K562 (cell line): ENCODE results near the gene RMC1. TPM values are rescaled to one million over a fixed set of nuclear protein-coding genes. Genes with fewer than 3 reads are reported as not detected.
A peak's percentile ranks its signal among the peaks of the same experiment; 100 is the strongest.

Experiments
- CHD4 ChIP-seq: fragments of 200-600 bp; sonication (generic); IDR thresholded peaks from 3 replicates; pipeline ENCODE4 v1.6.1; 2012; ENCODE audit warnings: low read depth, mild to moderate bottlenecking, mixed read lengths, low read length, inconsistent platforms; ENCODE audit not compliant: insufficient read depth, insufficient replicate concordance, poor library complexity, severe bottlenecking
- CXXC5 ChIP-seq: fragments of 250-450 bp; sonication (Bioruptor Pico); IDR thresholded peaks from 2 replicates; pipeline ENCODE4 v1.8.0; 2022; ENCODE audit warnings: inconsistent platforms, mild to moderate bottlenecking, moderate library complexity
- ELF1 ChIP-seq: fragments of 200-800 bp; sonication (Bioruptor generic); IDR thresholded peaks from 2 replicates; pipeline ENCODE4 v1.6.1; 2016; ENCODE audit warnings: missing genetic modification characterization, missing compliant biosample characterization
- HMBOX1 ChIP-seq: sonication (generic); IDR thresholded peaks from 2 replicates; pipeline ENCODE4 v1.6.1; 2016
- IRF9 ChIP-seq: fragments of 450-650 bp; IDR thresholded peaks from 2 replicates; pipeline ENCODE4 v1.6.1; 2016; ENCODE audit warnings: missing biosample characterization, missing genetic modification characterization
- KLF1 ChIP-seq: fragments of 450-650 bp; IDR thresholded peaks from 2 replicates; pipeline ENCODE4 v1.6.1; 2016; ENCODE audit warnings: missing genetic modification characterization, missing compliant biosample characterization
- MTF1 ChIP-seq: fragments of 250-450 bp; sonication (Bioruptor Pico); IDR thresholded peaks from 2 replicates; pipeline ENCODE4 v1.9.0; 2021; ENCODE audit warnings: moderate library complexity, mild to moderate bottlenecking, inconsistent platforms, borderline replicate concordance
- NR3C1 ChIP-seq: sonication (generic); formaldehyde crosslinking; IDR thresholded peaks from 2 replicates; pipeline ENCODE4 v1.8.1; 2022; ENCODE audit warnings: missing genetic modification reagents
- POLR3A ChIP-seq: IDR thresholded peaks from 2 replicates; pipeline ENCODE4 v1.6.1; 2011; ENCODE audit warnings: borderline replicate concordance, mild to moderate bottlenecking, moderate library complexity; ENCODE audit not compliant: insufficient read length, insufficient read depth; ENCODE audit errors: extremely low read depth
- PPARD ChIP-seq: fragments of 250-450 bp; sonication (Bioruptor Pico); IDR thresholded peaks from 2 replicates; pipeline ENCODE4 v1.8.0; 2022; ENCODE audit warnings: inconsistent platforms, mild to moderate bottlenecking, moderate library complexity
- RFX7 ChIP-seq: fragments of 250-450 bp; sonication (Bioruptor Pico); IDR thresholded peaks from 2 replicates; pipeline ENCODE4 v1.5.1; 2021; ENCODE audit warnings: mild to moderate bottlenecking
- SNRNP70 ChIP-seq: fragments of 200-400 bp; formaldehyde crosslinking; optimal IDR thresholded peaks from 2 replicates; pipeline ENCODE3; 2017; ENCODE audit warnings: low read depth, low read length
- SP2 ChIP-seq: IDR thresholded peaks from 2 replicates; pipeline ENCODE4 v1.6.1; 2011; ENCODE audit warnings: mild to moderate bottlenecking, low read depth, low read length, moderate library complexity; ENCODE audit not compliant: poor library complexity, severe bottlenecking; ENCODE audit errors: extremely low read depth
- SRSF9 ChIP-seq: fragments of 200-400 bp; formaldehyde crosslinking; IDR thresholded peaks from 2 replicates; pipeline ENCODE4 v1.6.1; 2017; ENCODE audit warnings: low read depth, low read length, borderline replicate concordance
- USF1 ChIP-seq: sonication (generic); formaldehyde crosslinking; IDR thresholded peaks from 2 replicates; pipeline ENCODE4 v1.9.0; 2022; ENCODE audit warnings: mild to moderate bottlenecking, missing genetic modification reagents
- polyA plus RNA-seq, 8 experiments: library from polyadenylated mRNA; depleted of rRNA in 4 of 8; stranded (reverse) in 5 of 8; unstranded in 3 of 8; fragments of >200 nt; fragmentation: Nextera tagmentation in 2 of 8; fragmentation: Illumina TruSeq in 1 of 8; extraction: Ambion mirVana in 2 of 8; extraction: Trizol in 1 of 8; gene quantifications; 2 replicates each; pipeline versions ENCODE4 v1.2.1 to v1.2.3, GENCODE V29; 2011 to 2014; ENCODE audit warnings: inconsistent platforms in 1 of 8, missing spikeins in 1 of 8
- total RNA-seq, 7 experiments: library from RNA; depleted of rRNA in 6 of 7; stranded (reverse); fragments of >200 nt in 6 of 7; fragmentation: Illumina TruSeq in 2 of 7; extraction: Trizol in 2 of 7; gene quantifications; 2 replicates each; pipeline versions ENCODE4 v1.2.1 to v1.2.3, GENCODE V29; 2011 to 2021; ENCODE audit warnings: low replicate concordance in 1 of 7
- TF ChIP-seq, protein P1 (sequence below): fragments of 450-650 bp; conservative IDR thresholded peaks from 2 replicates; pipeline ENCODE4 v1.6.1; 2016; ENCODE audit warnings: missing genetic modification characterization, low read depth, mild to moderate bottlenecking, control low read depth, missing compliant biosample characterization
- TF ChIP-seq, protein P2 (sequence below): fragments of 450-650 bp; formaldehyde crosslinking; IDR thresholded peaks from 2 replicates; pipeline ENCODE4 v1.4.0; 2020; ENCODE audit warnings: mild to moderate bottlenecking, moderate library complexity
- TF ChIP-seq, protein P3 (sequence below), 2 experiments: IDR thresholded peaks; 2 replicates each; pipeline ENCODE4 v1.6.1; 2012; ENCODE audit warnings: improper control_type of control experiment in 2 of 2, low read depth in 2 of 2, low read length in 2 of 2, borderline replicate concordance in 1 of 2

RMC1 gene
- total and polyA plus RNA-seq, 9 of the 15 experiments (the other 6 are each of a cell fraction or from before 2014, with no cell fraction given), result 7.5 to 42.4 (median 35.5) TPM

- TF ChIP-seq SRSF9 (no peak), KLF1 (tag) (no peak), HMBOX1 (peak; percentile 63), SNRNP70 (no peak), CHD4 (peak; percentile 73), NR3C1 (CRISPR knock-in tag) (no peak), PPARD (CRISPR knock-in tag) (no peak), MTF1 (no peak), IRF9 (tag) (no peak), USF1 (no peak), RFX7 (CRISPR knock-in tag) (no peak), POLR3A (no peak), SP2 (no peak), CXXC5 (no peak), ELF1 (no peak)
- TF ChIP-seq, protein P1, sequence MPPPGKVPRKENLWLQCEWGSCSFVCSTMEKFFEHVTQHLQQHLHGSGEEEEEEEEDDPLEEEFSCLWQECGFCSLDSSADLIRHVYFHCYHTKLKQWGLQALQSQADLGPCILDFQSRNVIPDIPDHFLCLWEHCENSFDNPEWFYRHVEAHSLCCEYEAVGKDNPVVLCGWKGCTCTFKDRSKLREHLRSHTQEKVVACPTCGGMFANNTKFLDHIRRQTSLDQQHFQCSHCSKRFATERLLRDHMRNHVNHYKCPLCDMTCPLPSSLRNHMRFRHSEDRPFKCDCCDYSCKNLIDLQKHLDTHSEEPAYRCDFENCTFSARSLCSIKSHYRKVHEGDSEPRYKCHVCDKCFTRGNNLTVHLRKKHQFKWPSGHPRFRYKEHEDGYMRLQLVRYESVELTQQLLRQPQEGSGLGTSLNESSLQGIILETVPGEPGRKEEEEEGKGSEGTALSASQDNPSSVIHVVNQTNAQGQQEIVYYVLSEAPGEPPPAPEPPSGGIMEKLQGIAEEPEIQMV (tag), result no peak
- TF ChIP-seq, protein P2, sequence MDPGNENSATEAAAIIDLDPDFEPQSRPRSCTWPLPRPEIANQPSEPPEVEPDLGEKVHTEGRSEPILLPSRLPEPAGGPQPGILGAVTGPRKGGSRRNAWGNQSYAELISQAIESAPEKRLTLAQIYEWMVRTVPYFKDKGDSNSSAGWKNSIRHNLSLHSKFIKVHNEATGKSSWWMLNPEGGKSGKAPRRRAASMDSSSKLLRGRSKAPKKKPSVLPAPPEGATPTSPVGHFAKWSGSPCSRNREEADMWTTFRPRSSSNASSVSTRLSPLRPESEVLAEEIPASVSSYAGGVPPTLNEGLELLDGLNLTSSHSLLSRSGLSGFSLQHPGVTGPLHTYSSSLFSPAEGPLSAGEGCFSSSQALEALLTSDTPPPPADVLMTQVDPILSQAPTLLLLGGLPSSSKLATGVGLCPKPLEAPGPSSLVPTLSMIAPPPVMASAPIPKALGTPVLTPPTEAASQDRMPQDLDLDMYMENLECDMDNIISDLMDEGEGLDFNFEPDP (CRISPR knock-in tag), result no peak
- TF ChIP-seq, protein P3, sequence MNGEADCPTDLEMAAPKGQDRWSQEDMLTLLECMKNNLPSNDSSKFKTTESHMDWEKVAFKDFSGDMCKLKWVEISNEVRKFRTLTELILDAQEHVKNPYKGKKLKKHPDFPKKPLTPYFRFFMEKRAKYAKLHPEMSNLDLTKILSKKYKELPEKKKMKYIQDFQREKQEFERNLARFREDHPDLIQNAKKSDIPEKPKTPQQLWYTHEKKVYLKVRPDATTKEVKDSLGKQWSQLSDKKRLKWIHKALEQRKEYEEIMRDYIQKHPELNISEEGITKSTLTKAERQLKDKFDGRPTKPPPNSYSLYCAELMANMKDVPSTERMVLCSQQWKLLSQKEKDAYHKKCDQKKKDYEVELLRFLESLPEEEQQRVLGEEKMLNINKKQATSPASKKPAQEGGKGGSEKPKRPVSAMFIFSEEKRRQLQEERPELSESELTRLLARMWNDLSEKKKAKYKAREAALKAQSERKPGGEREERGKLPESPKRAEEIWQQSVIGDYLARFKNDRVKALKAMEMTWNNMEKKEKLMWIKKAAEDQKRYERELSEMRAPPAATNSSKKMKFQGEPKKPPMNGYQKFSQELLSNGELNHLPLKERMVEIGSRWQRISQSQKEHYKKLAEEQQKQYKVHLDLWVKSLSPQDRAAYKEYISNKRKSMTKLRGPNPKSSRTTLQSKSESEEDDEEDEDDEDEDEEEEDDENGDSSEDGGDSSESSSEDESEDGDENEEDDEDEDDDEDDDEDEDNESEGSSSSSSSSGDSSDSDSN (IDR thresholded peaks at IDR 0.05; ENCODE audit: borderline replicate concordance in 1 of 2, low read depth in 2 of 2, low read length in 2 of 2), result no peak
Measured at GRCh38 chr18:23487738-23488570, 15.4 kb upstream of the RMC1 start (continued).
